Measurements from ENCODE around the gene RAD54L2.
"Not testable (repeated sequence)": the region's sequence is repeated elsewhere in the genome, so short reads cannot be mapped to it uniquely, and the experiment has no call there.

RAD54L2 gene

GRCh38 chr3:51510996-51511395, 27.5 kb upstream of the RAD54L2 start:
- peaks cover 6% of the 10 kb centered on the region for H3K4me1 ChIP-seq (ENCODE audit: low read depth, poor library complexity, severe bottlenecking)
- H3K4me2 ChIP-seq = no peak overlapping the region
- H3K36me3 ChIP-seq (ENCODE audit: insufficient read depth) = no peaks in the 10 kb centered on the region
- no peak for TF ChIP-seq CTCF (conservative IDR thresholded peaks at IDR 0.05; ENCODE audit: low read depth, low read length)
- H3K9ac ChIP-seq = no peak overlapping the region
- no peak overlapping the region for H3K27ac ChIP-seq
- H3K27me3 ChIP-seq (ENCODE audit: insufficient read depth, low read depth) = no peaks in the 10 kb centered on the region
- no peaks in the 10 kb centered on the region for H4K20me1 ChIP-seq (ENCODE audit: insufficient read depth)
- no peak overlapping the region for H3K4me3 ChIP-seq (IDR thresholded peaks at IDR 0.05; ENCODE audit: insufficient read depth, low read depth, low read length)
- no peaks in the 10 kb centered on the region for H3K79me2 ChIP-seq (ENCODE audit: insufficient read depth, low read depth)
- H2AFZ ChIP-seq (ENCODE audit: low read depth) = no peak overlapping the region

GRCh38 chr3:51514210-51514609, 24.3 kb upstream of the RAD54L2 start:
- Histone ChIP-seq H4K20me1 (ENCODE audit: insufficient read depth) (no peaks in the 10 kb centered on the region), H3K27me3 (ENCODE audit: insufficient read depth, low read depth) (no peaks in the 10 kb centered on the region), H3K79me2 (ENCODE audit: insufficient read depth, low read depth) (no peaks in the 10 kb centered on the region), H3K36me3 (ENCODE audit: insufficient read depth) (no peaks in the 10 kb centered on the region), H3K4me2 (no peak overlapping the region), H3K9ac (no peak overlapping the region), H2AFZ (ENCODE audit: low read depth) (no peak overlapping the region), H3K4me3 (IDR thresholded peaks at IDR 0.05; ENCODE audit: insufficient read depth, low read depth, low read length) (no peak overlapping the region), H3K4me1 (ENCODE audit: low read depth, poor library complexity, severe bottlenecking) (peaks cover 6% of the 10 kb centered on the region), H3K27ac (no peak overlapping the region)
- no peak for TF ChIP-seq CTCF (conservative IDR thresholded peaks at IDR 0.05; ENCODE audit: low read depth, low read length)

- Histone ChIP-seq H3K4me3 (IDR thresholded peaks at IDR 0.05; ENCODE audit: insufficient read depth, low read depth, low read length) (no peak overlapping the region), H3K9ac (no peak overlapping the region), H2AFZ (ENCODE audit: low read depth) (no peak overlapping the region), H4K20me1 (ENCODE audit: insufficient read depth) (no peaks in the 10 kb centered on the region), H3K4me2 (no peak overlapping the region), H3K36me3 (ENCODE audit: insufficient read depth) (no peaks in the 10 kb centered on the region), H3K27me3 (ENCODE audit: insufficient read depth, low read depth) (no peaks in the 10 kb centered on the region), H3K4me1 (ENCODE audit: low read depth, poor library complexity, severe bottlenecking) (no peaks in the 10 kb centered on the region), H3K27ac (no peak overlapping the region), H3K79me2 (ENCODE audit: insufficient read depth, low read depth) (no peaks in the 10 kb centered on the region)
- no peak for TF ChIP-seq CTCF (conservative IDR thresholded peaks at IDR 0.05; ENCODE audit: low read depth, low read length)
Measured at GRCh38 chr3:51519848-51520247, 18.7 kb upstream of the RAD54L2 start.

GRCh38 chr3:51520906-51521730, 17.4 kb upstream of the RAD54L2 start:
- H3K27me3 ChIP-seq (ENCODE audit: insufficient read depth, low read depth); H2AFZ ChIP-seq (ENCODE audit: low read depth); H4K20me1 ChIP-seq (ENCODE audit: insufficient read depth); H3K4me3 ChIP-seq (IDR thresholded peaks at IDR 0.05; ENCODE audit: insufficient read depth, low read depth, low read length); H3K4me1 ChIP-seq (ENCODE audit: low read depth, poor library complexity, severe bottlenecking); H3K79me2 ChIP-seq (ENCODE audit: insufficient read depth, low read depth); H3K27ac ChIP-seq; H3K9ac ChIP-seq; H3K36me3 ChIP-seq (ENCODE audit: insufficient read depth); H3K4me2 ChIP-seq: not testable (repeated sequence)

GRCh38 chr3:51522273-51522962, 16.1 kb upstream of the RAD54L2 start:
- Histone ChIP-seq H3K36me3 (ENCODE audit: insufficient read depth) (no peaks in the 10 kb centered on the region), H3K79me2 (ENCODE audit: insufficient read depth, low read depth) (no peaks in the 10 kb centered on the region), H4K20me1 (ENCODE audit: insufficient read depth) (no peaks in the 10 kb centered on the region), H3K9ac (no peak overlapping the region), H3K4me2 (no peak overlapping the region), H3K4me3 (IDR thresholded peaks at IDR 0.05; ENCODE audit: insufficient read depth, low read depth, low read length) (no peak overlapping the region), H3K4me1 (ENCODE audit: low read depth, poor library complexity, severe bottlenecking) (no peaks in the 10 kb centered on the region), H3K27ac (no peak overlapping the region), H2AFZ (ENCODE audit: low read depth) (no peak overlapping the region), H3K27me3 (ENCODE audit: insufficient read depth, low read depth) (no peaks in the 10 kb centered on the region)
- TF ChIP-seq CTCF (conservative IDR thresholded peaks at IDR 0.05; ENCODE audit: low read depth, low read length) = no peak

GRCh38 chr3:51524874-51525273, 13.6 kb upstream of the RAD54L2 start:
- H2AFZ ChIP-seq (ENCODE audit: low read depth); H3K4me1 ChIP-seq (ENCODE audit: low read depth, poor library complexity, severe bottlenecking); H3K79me2 ChIP-seq (ENCODE audit: insufficient read depth, low read depth); H3K27me3 ChIP-seq (ENCODE audit: insufficient read depth, low read depth); H3K9ac ChIP-seq; H3K27ac ChIP-seq; H3K36me3 ChIP-seq (ENCODE audit: insufficient read depth); H4K20me1 ChIP-seq (ENCODE audit: insufficient read depth); H3K4me2 ChIP-seq; H3K4me3 ChIP-seq (IDR thresholded peaks at IDR 0.05; ENCODE audit: insufficient read depth, low read depth, low read length): not testable (repeated sequence)

All from KMS-11 (cell line).